ENCODE data around the gene TNFAIP6.

Gene TNFAIP6

GRCh38 chr2:151422917-151423439, 65.6 kb downstream of the TNFAIP6 start:
- DNase-seq, result no peak

- no peak for DNase-seq
Observed at GRCh38 chr2:151423760-151424159, 66.4 kb downstream of the TNFAIP6 start.
